ENCODE results near the gene GPR156. TPM values are rescaled to one million over a fixed set of nuclear protein-coding genes. Genes with fewer than 3 reads are reported as not detected.

Gene GPR156
- total RNA-seq, 2 donors from 2014 or later = 1.1 to 1.2 TPM

GRCh38 chr3:120302361-120302760 is 17.3 kb upstream of the GPR156 start:
- Histone ChIP-seq H3K36me3 (ENCODE audit: control insufficient read depth, insufficient read depth, low read length) (no peaks in the 10 kb centered on the region), H3K4me1 (ENCODE audit: control insufficient read depth, insufficient read depth, low read length) (no peaks in the 10 kb centered on the region), H3K9ac (ENCODE audit: extremely low read depth, low read length, poor library complexity, severe bottlenecking) (no peak overlapping the region), H3K27ac (ENCODE audit: low read depth, low read length) (no peak overlapping the region), H3K27me3 (ENCODE audit: control insufficient read depth, insufficient read depth, low read length, poor library complexity, severe bottlenecking) (no peaks in the 10 kb centered on the region), H3K9me3 (ENCODE audit: control insufficient read depth, low read length) (no peaks in the 10 kb centered on the region), H3K4me3 (ENCODE audit: low read length) (no peak overlapping the region)
- WGBS, 2 experiments (ENCODE audit: insufficient coverage in 1 of 2, insufficient read length in 1 of 2) = 95 to 100% methylated on average over 3 to 5 of the region's 5 CpGs
- Mint-ChIP-seq H3K27me3 (ENCODE audit: insufficient read depth) (no peaks in the 10 kb centered on the region), H3K9me3 (peaks cover 3% of the 10 kb centered on the region), H3K4me3 (no peak overlapping the region), H3K36me3 (ENCODE audit: low read depth) (no peaks in the 10 kb centered on the region), H3K4me1 (no peaks in the 10 kb centered on the region), H3K27ac (no peak overlapping the region)
- TF ChIP-seq, protein P1, sequence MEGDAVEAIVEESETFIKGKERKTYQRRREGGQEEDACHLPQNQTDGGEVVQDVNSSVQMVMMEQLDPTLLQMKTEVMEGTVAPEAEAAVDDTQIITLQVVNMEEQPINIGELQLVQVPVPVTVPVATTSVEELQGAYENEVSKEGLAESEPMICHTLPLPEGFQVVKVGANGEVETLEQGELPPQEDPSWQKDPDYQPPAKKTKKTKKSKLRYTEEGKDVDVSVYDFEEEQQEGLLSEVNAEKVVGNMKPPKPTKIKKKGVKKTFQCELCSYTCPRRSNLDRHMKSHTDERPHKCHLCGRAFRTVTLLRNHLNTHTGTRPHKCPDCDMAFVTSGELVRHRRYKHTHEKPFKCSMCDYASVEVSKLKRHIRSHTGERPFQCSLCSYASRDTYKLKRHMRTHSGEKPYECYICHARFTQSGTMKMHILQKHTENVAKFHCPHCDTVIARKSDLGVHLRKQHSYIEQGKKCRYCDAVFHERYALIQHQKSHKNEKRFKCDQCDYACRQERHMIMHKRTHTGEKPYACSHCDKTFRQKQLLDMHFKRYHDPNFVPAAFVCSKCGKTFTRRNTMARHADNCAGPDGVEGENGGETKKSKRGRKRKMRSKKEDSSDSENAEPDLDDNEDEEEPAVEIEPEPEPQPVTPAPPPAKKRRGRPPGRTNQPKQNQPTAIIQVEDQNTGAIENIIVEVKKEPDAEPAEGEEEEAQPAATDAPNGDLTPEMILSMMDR (conservative IDR thresholded peaks at IDR 0.05) = no peak
- no peak for DNase-seq

DNA sequence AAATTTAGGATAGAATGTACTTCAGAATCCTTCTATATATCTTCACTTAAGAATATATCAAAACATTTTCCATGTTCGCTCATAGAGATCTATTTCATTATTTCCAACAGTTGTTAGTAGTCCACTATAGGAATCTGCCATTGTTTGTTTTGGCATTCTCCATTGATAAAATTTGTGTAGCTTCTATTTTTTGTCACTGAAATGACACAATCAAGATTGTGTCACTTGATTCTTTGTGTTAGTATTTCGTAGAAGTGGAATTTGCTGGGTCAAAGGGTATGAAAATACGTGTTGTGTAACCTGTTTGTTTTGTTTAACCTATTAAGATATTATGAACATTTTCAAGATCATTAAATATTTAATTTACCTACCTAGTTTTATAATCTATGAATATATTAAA is 15.9 kb upstream of the GPR156 start:
- H3K27me3 ChIP-seq (ENCODE audit: control insufficient read depth, insufficient read depth, low read length, poor library complexity, severe bottlenecking) = no peaks in the 10 kb centered on the region
- 84 to 100% methylated on average over 1 to 3 of the region's 3 CpGs for WGBS, 2 experiments (ENCODE audit: insufficient coverage in 1 of 2, insufficient read length in 1 of 2)
- Mint-ChIP-seq H3K9me3 (no peaks in the 10 kb centered on the region), H3K27ac (no peak overlapping the region), H3K4me1 (no peaks in the 10 kb centered on the region), H3K27me3 (ENCODE audit: insufficient read depth) (peaks cover 4% of the 10 kb centered on the region), H3K36me3 (ENCODE audit: low read depth) (no peaks in the 10 kb centered on the region), H3K4me3 (no peak overlapping the region)
- H3K9ac ChIP-seq (ENCODE audit: extremely low read depth, low read length, poor library complexity, severe bottlenecking) = no peak overlapping the region
- no peak overlapping the region for H3K4me3 ChIP-seq (ENCODE audit: low read length)
- no peaks in the 10 kb centered on the region for H3K36me3 ChIP-seq (ENCODE audit: control insufficient read depth, insufficient read depth, low read length)
- no peaks in the 10 kb centered on the region for H3K9me3 ChIP-seq (ENCODE audit: control insufficient read depth, low read length)
- TF ChIP-seq, protein P1 (conservative IDR thresholded peaks at IDR 0.05) = no peak
- DNase-seq = no peak
- H3K4me1 ChIP-seq (ENCODE audit: control insufficient read depth, insufficient read depth, low read length) = no peaks in the 10 kb centered on the region
- no peak overlapping the region for H3K27ac ChIP-seq (ENCODE audit: low read depth, low read length)

DNA sequence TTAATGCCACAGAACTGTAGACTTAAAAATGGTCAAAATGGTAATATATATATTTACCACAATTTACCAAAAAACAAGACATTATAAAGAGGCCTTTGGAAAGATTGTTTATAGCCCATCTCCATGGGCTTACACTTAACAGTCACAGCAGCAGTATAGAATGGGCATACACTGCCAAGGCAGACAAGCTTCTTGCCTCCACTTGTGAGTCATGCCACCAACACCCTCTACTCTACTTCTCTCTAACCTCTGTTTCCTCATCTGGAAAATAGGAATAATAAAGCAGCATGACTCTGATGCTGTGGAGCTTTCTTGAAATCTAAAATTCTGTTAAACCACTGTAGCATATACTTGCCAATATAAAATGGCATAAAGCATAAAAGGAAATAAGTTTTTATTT is 14.4 kb upstream of the GPR156 start:
- H3K4me3 Mint-ChIP-seq = no peak overlapping the region
- Histone ChIP-seq H3K9me3 (ENCODE audit: control insufficient read depth, low read length) (no peaks in the 10 kb centered on the region), H3K4me3 (ENCODE audit: low read length) (no peak overlapping the region)

More for the DNA sequence above, 14.4 kb upstream of the GPR156 start:
- peaks cover 11% of the 10 kb centered on the region for H3K27me3 Mint-ChIP-seq (ENCODE audit: insufficient read depth)
- H3K36me3 Mint-ChIP-seq (ENCODE audit: low read depth) = no peaks in the 10 kb centered on the region
- H3K27ac Mint-ChIP-seq = no peak overlapping the region
- no peaks in the 10 kb centered on the region for H3K4me1 Mint-ChIP-seq
- no peak overlapping the region for H3K9ac ChIP-seq (ENCODE audit: extremely low read depth, low read length, poor library complexity, severe bottlenecking)
- no peak for DNase-seq
- TF ChIP-seq, protein P1 (conservative IDR thresholded peaks at IDR 0.05) = no peak
- H3K9me3 Mint-ChIP-seq = no peaks in the 10 kb centered on the region
- no peaks in the 10 kb centered on the region for H3K36me3 ChIP-seq (ENCODE audit: control insufficient read depth, insufficient read depth, low read length)
- no peak overlapping the region for H3K27ac ChIP-seq (ENCODE audit: low read depth, low read length)
- no peaks in the 10 kb centered on the region for H3K27me3 ChIP-seq (ENCODE audit: control insufficient read depth, insufficient read depth, low read length, poor library complexity, severe bottlenecking)
- H3K4me1 ChIP-seq (ENCODE audit: control insufficient read depth, insufficient read depth, low read length) = no peaks in the 10 kb centered on the region

All from endodermal cell (in vitro differentiated cells).